LoVo (cell line): ENCODE results near the gene SCO2.

Experiments
- DNase-seq: peaks from one replicate; pipeline ENCODE4 v3.0.0-alpha.2; 2016; ENCODE audit warnings: low spot score

Gene SCO2

DNA sequence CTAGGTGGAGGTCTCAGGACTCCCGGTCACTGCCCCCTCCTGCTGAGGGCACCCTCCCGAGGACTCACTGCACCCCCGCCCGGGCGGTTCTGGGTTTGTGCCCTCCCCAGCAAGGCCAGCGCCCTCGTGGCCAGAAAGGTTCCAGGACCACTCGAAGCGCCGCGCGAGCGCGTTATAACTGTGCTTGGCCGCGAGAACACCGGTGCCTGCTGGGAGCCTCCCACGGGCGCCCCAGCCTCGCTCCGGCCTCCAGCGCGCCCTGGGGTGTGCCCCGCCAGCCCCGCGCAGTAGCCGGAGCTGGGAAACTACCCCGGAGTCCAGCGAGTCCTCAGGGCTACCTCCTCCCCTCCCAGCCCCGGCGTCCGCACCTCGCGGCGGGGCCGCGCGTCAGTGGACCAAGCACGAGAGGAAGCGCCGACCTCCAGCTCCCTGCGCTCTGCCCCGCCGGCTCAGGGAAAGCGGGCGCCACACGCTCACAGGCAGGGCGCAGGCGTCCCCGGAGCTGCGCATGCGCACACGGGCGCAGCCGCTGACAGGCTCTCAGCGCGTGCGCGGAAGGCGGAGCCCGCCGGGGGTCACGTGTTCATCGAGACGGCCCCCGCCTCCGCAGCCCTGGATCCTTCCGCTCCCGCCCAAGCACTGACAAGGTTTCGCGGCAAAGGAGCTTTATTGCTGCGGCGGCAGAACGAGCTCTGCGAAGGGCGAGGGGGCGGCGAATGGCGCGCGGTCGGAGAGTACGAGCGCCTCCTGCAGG is at the start of gene SCO2:
SCO2 (minus strand) TSS at position 495 of the 754 bp plus-strand sequence. CDS start 1,187 bp downstream, outside the sequence.
- peak; percentile 97 for DNase-seq

- DNase-seq, result no peak
Observed at GRCh38 chr22:50574383-50574755, 49.0 kb upstream of the SCO2 start.

DNA sequence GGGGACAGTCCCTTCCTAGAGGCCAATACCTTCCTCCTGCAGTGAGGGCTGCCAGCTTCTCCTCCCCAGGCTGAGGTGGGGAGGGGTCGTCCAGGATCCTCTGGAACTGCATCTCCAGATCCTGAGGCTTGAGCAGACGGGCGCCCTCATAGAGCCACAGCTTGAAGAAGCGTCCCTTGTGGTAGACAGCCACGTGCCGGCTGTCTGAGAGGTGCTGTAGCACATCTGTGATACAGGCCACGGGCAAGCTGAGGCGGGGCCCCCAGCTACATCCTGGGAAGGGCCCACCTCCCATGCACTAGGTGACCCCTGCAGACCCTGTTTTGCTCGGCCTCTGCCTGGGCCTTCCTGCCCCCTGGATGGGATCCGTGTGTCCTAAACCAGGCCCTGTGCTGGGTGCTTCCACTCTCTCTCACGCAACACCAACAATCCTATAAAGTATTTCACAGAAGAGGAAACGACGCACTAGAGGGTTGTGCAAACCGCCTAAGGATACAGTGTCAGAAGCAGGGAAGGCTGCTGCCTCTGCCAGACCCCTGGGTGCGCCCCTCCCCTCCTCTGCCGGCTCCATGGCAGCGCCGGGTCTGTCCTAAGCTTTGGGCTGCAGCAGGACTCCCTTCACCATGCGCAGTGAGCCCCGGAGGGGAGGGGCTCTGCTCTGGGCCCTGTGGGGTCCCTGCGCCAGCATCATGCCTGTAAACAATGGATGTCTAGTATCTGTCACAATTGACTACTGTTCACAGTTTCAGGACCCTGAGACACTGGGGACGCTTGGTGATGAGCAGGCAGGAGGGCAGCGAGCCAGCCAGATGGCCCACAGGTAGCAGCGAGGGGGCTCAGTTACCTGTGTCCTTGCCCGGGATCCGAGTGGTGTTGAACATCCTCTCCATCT is 48.3 kb upstream of the SCO2 start:
- DNase-seq, result no peak

- no peak for DNase-seq
Observed at GRCh38 chr22:50572965-50573364, 47.6 kb upstream of the SCO2 start.

DNA sequence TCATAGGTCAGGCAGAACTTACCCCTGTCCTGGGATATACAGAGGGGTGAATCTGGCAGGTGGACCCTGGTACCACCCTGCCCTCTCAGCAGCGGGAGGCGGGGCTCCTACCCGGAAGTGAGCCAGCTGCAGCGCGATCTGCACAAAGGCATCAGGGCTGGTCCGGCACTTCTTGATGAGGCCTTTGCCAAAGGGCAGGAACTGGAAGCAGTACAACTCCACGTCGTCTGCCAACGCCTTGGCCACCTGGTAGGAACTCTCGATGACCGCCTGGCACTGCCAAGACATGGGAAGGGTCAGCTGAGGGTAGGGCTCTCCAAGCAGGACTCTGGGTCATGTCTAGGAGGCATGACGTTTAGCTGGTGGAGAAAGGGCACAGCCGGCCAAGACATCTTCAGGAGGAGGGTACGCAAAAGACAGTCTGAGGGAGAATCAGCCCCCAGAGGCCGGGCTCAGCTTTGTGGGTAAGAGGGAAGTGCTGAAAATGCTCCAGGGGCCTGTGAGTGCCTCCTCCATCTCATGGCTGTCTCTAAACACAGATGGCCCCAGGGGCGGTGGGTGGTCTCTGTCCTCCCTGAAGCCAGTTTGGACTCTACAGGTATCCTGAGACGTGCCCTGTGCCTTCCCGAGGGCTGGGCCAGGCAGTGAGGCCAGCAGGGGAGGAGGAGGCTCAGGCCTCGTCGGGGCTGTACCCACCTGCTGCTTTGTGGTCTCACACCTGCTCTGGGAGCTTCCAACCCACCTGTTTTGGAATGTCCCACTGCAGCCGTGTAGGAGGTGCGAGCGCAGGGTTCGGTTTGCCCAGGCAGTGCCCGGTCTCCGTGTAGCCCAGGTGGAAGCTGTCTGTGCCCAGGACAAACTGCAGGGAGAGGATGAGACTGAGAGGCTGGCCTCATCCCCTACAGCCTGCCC is 46.1 kb upstream of the SCO2 start:
- DNase-seq, result no peak

DNA sequence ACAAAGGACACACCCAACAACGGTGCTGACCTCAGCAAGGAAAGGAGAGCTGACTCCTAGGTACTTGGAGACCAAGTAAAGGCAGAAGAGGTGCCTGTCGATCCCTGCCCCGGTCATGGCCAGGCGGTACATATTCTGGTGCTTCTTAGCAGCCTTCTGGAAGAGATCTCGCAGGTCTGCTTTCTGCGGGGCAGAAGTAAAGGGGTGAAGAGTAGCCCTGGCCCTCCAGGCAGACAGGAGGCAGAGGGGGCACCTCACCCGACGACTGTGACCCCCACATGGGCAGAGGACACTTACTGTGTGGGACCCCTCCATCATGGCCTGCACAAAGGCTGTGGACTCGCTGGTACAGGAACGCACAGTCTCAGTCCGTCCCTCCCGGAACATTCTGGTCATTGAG is 45.5 kb upstream of the SCO2 start:
- no peak for DNase-seq

DNA sequence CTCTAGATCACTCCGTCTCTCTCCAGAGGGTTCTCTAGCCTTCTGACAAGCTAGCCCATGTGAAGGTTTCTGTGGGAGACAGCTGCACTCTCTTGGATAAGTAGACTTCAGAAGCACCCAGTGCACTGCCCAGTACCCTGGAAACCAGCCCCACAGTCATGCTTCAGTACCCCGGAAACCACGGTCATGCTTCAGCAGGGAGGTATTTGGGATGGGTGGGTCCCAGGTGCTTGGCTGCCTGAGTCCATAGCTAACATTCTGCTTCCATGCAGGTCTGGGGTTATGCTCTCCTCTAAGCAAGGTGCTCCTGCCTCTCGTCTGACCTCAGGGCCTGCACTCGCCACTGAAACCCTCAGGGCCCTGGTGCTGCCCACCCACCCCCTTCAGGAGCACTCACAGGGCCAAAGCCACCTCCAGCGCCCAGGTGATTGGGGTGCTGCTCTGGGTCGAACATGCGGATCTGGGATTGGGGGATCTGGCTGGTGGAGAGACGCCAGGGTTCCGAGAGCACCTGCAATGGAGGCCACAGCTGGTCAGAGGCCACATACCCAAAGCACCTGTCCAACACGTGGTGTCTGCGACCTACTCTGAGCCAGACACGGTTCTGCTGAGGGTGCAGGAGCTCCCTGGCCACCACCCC is 44.6 kb upstream of the SCO2 start:
- DNase-seq, result no peak

DNA sequence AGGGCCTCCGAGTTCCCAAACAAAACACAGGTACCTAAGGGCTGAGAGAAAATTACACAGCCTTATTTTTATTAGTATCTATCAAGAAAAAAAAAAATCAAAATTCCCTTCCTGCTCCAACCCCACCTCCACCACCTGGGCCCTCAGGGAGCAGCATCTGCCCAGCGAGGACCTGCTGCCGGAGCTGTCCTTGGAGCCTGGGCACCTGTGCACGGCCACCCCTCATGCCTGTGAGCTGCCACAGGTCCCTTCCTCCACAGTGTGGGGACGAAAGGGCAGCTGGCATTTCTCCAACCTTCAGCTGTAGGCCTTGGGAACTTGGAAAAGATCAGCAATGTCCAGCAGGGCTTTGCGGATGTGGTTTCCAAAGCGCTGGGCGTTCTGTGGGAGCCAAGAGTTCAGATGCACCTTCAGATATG is 43.7 kb upstream of the SCO2 start:
- no peak for DNase-seq

DNA sequence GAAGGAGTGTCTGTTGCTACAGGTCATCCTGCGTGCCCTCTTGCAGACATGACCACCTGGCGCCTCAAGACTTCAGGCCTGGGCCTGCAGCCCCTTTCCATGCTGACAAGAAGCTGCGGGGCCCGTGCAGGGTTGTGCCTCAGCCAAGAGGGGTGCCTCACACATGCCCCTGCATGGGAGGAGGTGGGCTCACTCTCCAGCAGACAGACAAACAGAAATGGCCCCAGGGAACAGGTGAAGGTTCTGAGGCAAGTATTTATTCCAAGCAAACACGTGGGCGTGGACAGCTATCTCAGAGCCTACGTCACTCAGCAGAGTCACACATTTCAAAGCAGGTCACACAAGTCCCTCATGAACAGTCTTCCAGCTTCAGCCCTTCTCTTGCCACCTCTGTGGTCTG is 43.2 kb upstream of the SCO2 start:
- no peak for DNase-seq

- no peak for DNase-seq
Observed at GRCh38 chr22:50567721-50568252, 42.4 kb upstream of the SCO2 start.

DNA sequence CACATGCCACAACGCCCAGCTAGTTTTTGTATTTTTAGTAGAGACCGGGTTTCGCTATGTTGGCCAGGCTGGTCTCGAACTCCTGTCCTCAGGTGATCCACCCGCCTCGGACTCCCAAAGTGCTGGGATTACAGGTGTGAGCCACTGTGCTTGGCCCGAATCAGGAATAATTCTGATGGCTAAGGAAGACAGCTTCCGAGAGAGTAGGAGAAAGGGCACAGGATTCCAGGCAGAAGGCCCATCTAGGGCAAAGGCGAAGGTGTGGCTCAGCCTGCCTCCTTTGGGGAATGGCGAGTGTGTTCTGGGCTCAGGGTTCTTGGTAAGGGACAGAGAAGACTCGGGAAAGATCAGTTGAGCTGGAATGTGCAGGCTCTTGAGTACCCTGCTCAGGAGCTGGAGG is 38.9 kb upstream of the SCO2 start:
- DNase-seq, result peak; percentile 64

GRCh38 chr22:50563413-50564160 is 38.2 kb upstream of the SCO2 start:
- DNase-seq, result no peak

DNA sequence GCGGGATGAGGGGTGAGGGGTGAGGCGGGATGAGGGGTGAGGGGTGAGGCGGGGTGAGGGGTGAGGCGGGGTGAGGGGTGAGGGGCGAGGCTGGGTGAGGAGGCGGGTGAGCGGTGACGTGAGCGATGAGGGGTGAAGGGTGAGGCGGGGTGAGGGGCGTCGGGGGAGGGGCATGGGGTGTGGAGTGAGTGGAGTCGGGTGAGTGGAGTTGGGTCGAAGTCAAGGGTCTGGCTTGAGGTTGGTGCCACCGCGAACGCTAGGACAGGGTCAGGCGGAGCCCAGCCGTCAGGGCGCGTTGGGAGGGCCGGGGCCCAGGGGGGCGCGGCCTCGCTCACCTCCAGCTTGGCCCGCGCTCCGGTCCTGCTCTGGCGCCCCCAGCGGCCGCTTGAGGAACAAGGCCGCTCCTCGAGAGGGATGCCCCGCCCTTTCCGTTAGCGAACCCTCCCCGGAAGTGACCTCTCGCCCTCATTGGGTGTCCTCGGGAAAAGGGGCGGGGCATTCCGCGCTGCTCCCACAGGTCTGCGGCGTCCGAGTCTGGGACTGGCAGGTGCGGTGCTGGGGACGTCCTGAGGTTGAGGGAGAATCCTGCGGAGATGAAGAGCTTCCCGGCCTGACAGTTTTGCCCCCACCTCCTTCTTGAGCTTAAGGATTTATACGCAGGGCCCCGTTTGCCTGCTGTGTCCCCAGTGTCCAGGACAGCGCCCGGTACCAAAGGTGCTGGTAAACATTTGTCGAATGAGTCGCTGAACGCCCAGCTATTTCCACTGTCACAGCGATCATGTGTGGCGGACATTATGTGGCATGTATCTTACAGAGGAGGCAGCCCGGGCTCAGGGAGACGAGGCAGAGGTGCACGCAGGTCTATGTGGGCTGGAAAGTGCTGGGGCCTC is 37.4 kb upstream of the SCO2 start, which contains the start of gene SYCE3:
SYCE3 (minus strand) TSS at position 397 of the 890 bp plus-strand sequence. CDS start 6,514 bp downstream, outside the sequence.
- peak; percentile 98 for DNase-seq

- DNase-seq, result no peak
Observed at GRCh38 chr22:50561401-50562358, 36.3 kb upstream of the SCO2 start.

DNA sequence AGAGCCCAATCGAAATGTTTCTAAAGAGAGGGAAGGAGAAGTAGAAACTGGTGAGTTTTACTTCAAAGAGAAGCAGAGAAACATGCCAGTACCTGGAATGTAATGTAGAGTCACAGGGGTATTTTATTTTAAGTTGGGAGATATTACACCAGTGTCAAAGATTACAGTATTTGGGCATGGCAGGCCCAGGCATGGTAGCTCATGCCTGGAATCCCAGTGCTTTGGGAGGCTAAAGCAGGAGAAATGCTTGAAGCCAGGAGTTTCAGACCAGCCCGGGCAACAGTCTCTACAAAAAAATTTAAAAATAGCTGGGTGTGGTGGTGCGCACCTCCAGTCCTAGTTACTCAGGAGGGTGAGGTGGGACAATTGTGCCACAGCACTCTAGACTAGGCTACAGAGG is 34.6 kb upstream of the SCO2 start:
- DNase-seq, result no peak

DNA sequence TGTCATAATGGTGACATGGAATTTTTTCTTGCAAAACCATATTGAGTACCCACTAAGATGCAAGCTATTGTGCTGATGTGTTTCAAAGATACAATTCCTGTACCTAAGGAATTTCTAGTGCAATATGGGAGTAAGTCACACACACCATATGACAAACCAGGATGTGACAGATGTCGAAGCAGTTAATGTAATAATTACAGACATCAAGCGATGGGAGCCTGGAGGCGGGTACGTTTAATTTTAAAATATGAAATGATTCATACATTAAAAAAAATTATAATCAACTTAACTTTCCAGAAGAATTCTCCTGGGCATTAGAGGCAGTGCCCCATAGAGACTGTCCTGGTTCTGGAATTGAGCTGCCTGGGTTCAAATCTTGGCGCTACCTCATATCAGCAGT is 31.3 kb upstream of the SCO2 start:
- no peak for DNase-seq

GRCh38 chr22:50553310-50553709 is 27.9 kb upstream of the SCO2 start:
- no peak for DNase-seq

GRCh38 chr22:50551160-50551752 is 25.9 kb upstream of the SCO2 start:
- DNase-seq, result no peak
